ENCODE data around the gene AK1. TPM values are rescaled to one million over a fixed set of nuclear protein-coding genes. Genes with fewer than 3 reads are reported as not detected.
A peak's percentile ranks its signal among the peaks of the same experiment; 100 is the strongest.

Gene AK1
- polyA plus RNA-seq, 1 experiment, result 102 TPM

DNA sequence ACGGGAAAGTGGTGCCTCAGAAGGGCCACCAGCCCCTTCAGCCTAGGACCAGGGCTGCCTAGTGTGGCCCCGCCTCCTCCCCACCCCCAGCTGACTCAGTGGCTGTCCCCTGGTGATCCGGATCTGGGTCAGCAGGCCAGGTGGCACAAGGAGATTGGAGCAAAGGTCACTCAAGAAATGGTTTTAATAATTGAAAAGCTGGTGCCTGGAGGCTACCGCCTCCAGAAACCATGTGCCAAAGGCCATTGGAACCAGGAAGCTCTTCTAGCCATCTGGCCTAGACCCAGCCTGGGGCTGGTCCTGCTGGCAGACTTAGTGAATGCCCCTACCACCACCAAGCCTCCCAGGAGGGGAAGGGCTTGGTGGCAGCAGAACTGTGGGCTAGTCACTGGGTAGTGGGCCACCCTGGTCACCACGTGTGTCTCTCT, 37.9 kb upstream of the AK1 start:
- peaks cover 10% of the 10 kb centered on the region for H3K36me3 ChIP-seq (ENCODE audit: control insufficient read depth, insufficient read depth, low read length)
- H3K4me3 ChIP-seq (ENCODE audit: low read depth, low read length), result no peak overlapping the region
- CTCF ChIA-PET, result interaction anchor here (0.6 to 2.7 kb wide), 5 partner anchors 45 to 675 kb away, joined by 3 to 12 read pairs (median 3); partner anchors contain the start of gene TOR2A
- POLR2A ChIA-PET, result no interaction called here
- TF ChIP-seq CTCF (IDR thresholded peaks at IDR 0.05; ENCODE audit: insufficient read depth, low read depth, low read length), result no peak
- H3K27me3 ChIP-seq (ENCODE audit: control insufficient read depth, insufficient read depth, low read length), result no peaks in the 10 kb centered on the region
- no peak for DNase-seq (ENCODE audit: low read depth)

DNA sequence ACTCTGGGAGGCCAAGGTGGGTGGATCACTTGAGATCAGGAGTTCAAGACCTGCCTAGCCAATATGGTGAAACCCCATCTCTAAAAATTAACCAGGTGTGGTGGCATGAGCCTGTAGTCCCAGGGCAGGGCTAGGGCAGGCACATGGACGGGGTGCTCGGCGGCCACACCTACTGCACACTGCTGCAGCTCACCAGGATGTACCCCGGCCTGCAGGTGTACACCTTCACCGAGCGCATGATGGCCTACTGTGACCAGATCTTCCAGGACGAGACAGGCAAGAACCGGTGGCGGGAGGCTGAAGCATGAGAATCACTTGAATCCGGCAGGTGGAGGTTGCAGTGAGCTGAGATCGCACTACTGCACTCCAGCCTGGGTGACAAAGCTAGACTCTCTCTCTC, 36.2 kb upstream of the AK1 start:
- peaks cover 13% of the 10 kb centered on the region for H3K36me3 ChIP-seq (ENCODE audit: control insufficient read depth, insufficient read depth, low read length)
- CTCF ChIA-PET, result interaction anchor here (0.6 to 2.7 kb wide), 3 partner anchors 29 to 179 kb away, joined by 4 to 12 read pairs (median 6); partner anchors contain the start of gene TOR2A
- POLR2A ChIA-PET, result no interaction called here

DNA sequence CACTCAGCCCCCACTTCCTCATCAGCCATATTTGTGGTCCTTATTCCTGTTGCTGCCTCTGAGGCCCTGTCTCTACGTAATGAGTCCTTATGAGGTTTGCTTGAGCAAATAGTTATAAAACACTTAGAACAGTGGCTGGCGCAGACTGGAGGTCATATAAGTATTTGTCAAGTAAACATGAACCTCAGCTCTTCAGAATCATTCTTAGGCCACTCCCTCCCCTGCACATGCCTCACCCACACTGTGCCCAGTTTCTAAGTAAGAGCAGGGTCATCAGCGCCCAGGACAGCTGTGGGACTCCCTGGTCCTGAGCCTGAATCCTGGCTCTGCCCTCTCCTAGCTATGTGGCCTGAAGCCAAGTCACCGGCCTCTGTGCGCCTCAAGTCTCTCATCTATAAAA, 35.4 kb upstream of the AK1 start:
- TF ChIP-seq CTCF (IDR thresholded peaks at IDR 0.05; ENCODE audit: insufficient read depth, low read depth, low read length), result no peak
- no peaks in the 10 kb centered on the region for H3K27me3 ChIP-seq (ENCODE audit: control insufficient read depth, insufficient read depth, low read length)
- no peak overlapping the region for H3K4me3 ChIP-seq (ENCODE audit: low read depth, low read length)
- ChIA-PET CTCF (interaction anchor here (1.2 to 2.7 kb wide), 3 partner anchors 14 to 178 kb away, joined by 3 to 12 read pairs (median 6); partner anchors contain the start of gene TOR2A), POLR2A (no interaction called here)
- H3K36me3 ChIP-seq (ENCODE audit: control insufficient read depth, insufficient read depth, low read length), result peaks cover 14% of the 10 kb centered on the region
- no peak for DNase-seq (ENCODE audit: low read depth)

More for the DNA sequence above, 36.2 kb upstream of the AK1 start:
- Histone ChIP-seq H3K4me3 (ENCODE audit: low read depth, low read length) (no peak overlapping the region), H3K27me3 (ENCODE audit: control insufficient read depth, insufficient read depth, low read length) (no peaks in the 10 kb centered on the region)
- DNase-seq (ENCODE audit: low read depth), result no peak
- no peak for TF ChIP-seq CTCF (IDR thresholded peaks at IDR 0.05; ENCODE audit: insufficient read depth, low read depth, low read length)

- Histone ChIP-seq H3K4me3 (ENCODE audit: low read depth, low read length) (no peak overlapping the region), H3K27me3 (ENCODE audit: control insufficient read depth, insufficient read depth, low read length) (no peaks in the 10 kb centered on the region), H3K36me3 (ENCODE audit: control insufficient read depth, insufficient read depth, low read length) (peaks cover 14% of the 10 kb centered on the region)
- ChIA-PET POLR2A (no interaction called here), CTCF (interaction anchor here (1.2 to 1.9 kb wide), 2 partner anchors 14 to 42 kb away, joined by 3 to 6 read pairs; no protein-coding TSS in a partner anchor)
- TF ChIP-seq CTCF (IDR thresholded peaks at IDR 0.05; ENCODE audit: insufficient read depth, low read depth, low read length), result no peak
- no peak for DNase-seq (ENCODE audit: low read depth)
Measured at GRCh38 chr9:127912296-127912695, 34.8 kb upstream of the AK1 start.

GRCh38 chr9:127910613-127911205, 33.2 kb upstream of the AK1 start:
- no peak for DNase-seq (ENCODE audit: low read depth)
- CTCF ChIA-PET, result interaction anchor here (0.6 to 2.0 kb wide), 9 partner anchors 9 to 790 kb away, joined by 3 to 4 read pairs (median 3); partner anchors contain the start of genes CDK9, ST6GALNAC6 and TOR2A
- POLR2A ChIA-PET, result interaction anchor here (0.6 kb wide), 1 partner anchor 167 kb away, joined by 9 read pairs; no protein-coding TSS in a partner anchor
- peak; percentile 32; the same call in 1 of the 2 replicates for TF ChIP-seq CTCF (IDR thresholded peaks at IDR 0.05; ENCODE audit: insufficient read depth, low read depth, low read length)
- H3K36me3 ChIP-seq (ENCODE audit: control insufficient read depth, insufficient read depth, low read length), result peaks cover 14% of the 10 kb centered on the region
- H3K27me3 ChIP-seq (ENCODE audit: control insufficient read depth, insufficient read depth, low read length), result no peaks in the 10 kb centered on the region
- H3K4me3 ChIP-seq (ENCODE audit: low read depth, low read length), result no peak overlapping the region

Data from BJ (cell line).